Trophoblast cell (in vitro differentiated cells and primary cell): ENCODE data around the gene RAB14.

Experiments
- DNase-seq, 2 donors: peaks; one replicate each; pipeline ENCODE4 v3.0.0-alpha.2; 2016
- H2AFZ ChIP-seq: 2 replicates; pipeline ENCODE4 v1.6.1; 2013; ENCODE audit warnings: low read length, moderate library complexity, mild to moderate bottlenecking; ENCODE audit not compliant: insufficient read depth, poor library complexity
- H2AK5ac ChIP-seq: 2 replicates; pipeline ENCODE4 v1.6.1; 2013; ENCODE audit warnings: mild to moderate bottlenecking, low read length
- H2BK120ac ChIP-seq: 2 replicates; pipeline ENCODE4 v1.6.1; 2013; ENCODE audit warnings: low read length, mild to moderate bottlenecking, moderate library complexity; ENCODE audit not compliant: insufficient read depth, poor library complexity
- H2BK12ac ChIP-seq: 2 replicates; pipeline ENCODE4 v1.6.1; 2013; ENCODE audit warnings: mild to moderate bottlenecking, low read length, moderate library complexity
- H2BK5ac ChIP-seq: 2 replicates; pipeline ENCODE4 v1.6.1; 2013; ENCODE audit warnings: low read length, low read depth, moderate library complexity, mild to moderate bottlenecking; ENCODE audit not compliant: poor library complexity
- H3K14ac ChIP-seq: 2 replicates; pipeline ENCODE4 v1.6.1; 2013; ENCODE audit warnings: mild to moderate bottlenecking, low read length
- H3K18ac ChIP-seq: 2 replicates; pipeline ENCODE4 v1.6.1; 2013; ENCODE audit warnings: mild to moderate bottlenecking, low read length
- H3K23ac ChIP-seq: 2 replicates; pipeline ENCODE4 v1.6.1; 2013; ENCODE audit warnings: low read length
- H3K27ac ChIP-seq: 2 replicates; pipeline ENCODE4 v1.5.1; 2013; ENCODE audit warnings: low read depth, mild to moderate bottlenecking, inconsistent platforms, low read length, moderate library complexity
- H3K27me3 ChIP-seq: 2 replicates; pipeline ENCODE4 v1.6.1; 2013; ENCODE audit warnings: inconsistent platforms, mild to moderate bottlenecking, low read length, moderate library complexity; ENCODE audit not compliant: insufficient read depth
- H3K36me3 ChIP-seq, 2 experiments: 1 replicate in 1 of 2; 2 replicates in 1 of 2; pipeline ENCODE4 v1.6.1; 2013; ENCODE audit warnings: low read length in 2 of 2, mild to moderate bottlenecking in 2 of 2, moderate library complexity in 1 of 2; ENCODE audit not compliant: insufficient read depth in 2 of 2, control insufficient read depth in 1 of 2
- H3K4ac ChIP-seq: 2 replicates; pipeline ENCODE4 v1.6.1; 2013; ENCODE audit warnings: low read depth, mild to moderate bottlenecking, low read length, moderate library complexity
- H3K4me1 ChIP-seq, 2 experiments: 1 replicate in 1 of 2; 2 replicates in 1 of 2; pipeline ENCODE4 v1.6.1; 2013; ENCODE audit warnings: low read length in 2 of 2, mild to moderate bottlenecking in 2 of 2, moderate library complexity in 1 of 2; ENCODE audit not compliant: insufficient read depth in 2 of 2, control insufficient read depth in 1 of 2
- H3K4me2 ChIP-seq: 2 replicates; pipeline ENCODE4 v1.6.1; 2013; ENCODE audit warnings: inconsistent platforms, mild to moderate bottlenecking, low read length, moderate library complexity
- H3K4me3 ChIP-seq: 2 replicates; pipeline ENCODE4 v1.5.1; 2013; ENCODE audit warnings: mild to moderate bottlenecking, low read depth, low read length, inconsistent platforms
- H3K79me1 ChIP-seq: one replicate; pipeline ENCODE4 v1.6.1; 2013; ENCODE audit warnings: low read length
- H3K79me2 ChIP-seq: 2 replicates; pipeline ENCODE4 v1.6.1; 2013; ENCODE audit warnings: low read length, mild to moderate bottlenecking; ENCODE audit not compliant: control insufficient read depth, insufficient read depth, poor library complexity
- H3K9ac ChIP-seq: 2 replicates; pipeline ENCODE4 v1.6.1; 2013; ENCODE audit warnings: mild to moderate bottlenecking, low read length
- H3K9me3 ChIP-seq: 2 replicates; pipeline ENCODE4 v1.6.1; 2013; ENCODE audit warnings: low read depth, mild to moderate bottlenecking, control low read depth, inconsistent platforms, low read length; ENCODE audit not compliant: insufficient read depth
- H4K12ac ChIP-seq: 2 replicates; pipeline ENCODE4 v1.6.1; 2013; ENCODE audit warnings: low read depth, mild to moderate bottlenecking, low read length, moderate library complexity
- H4K8ac ChIP-seq: 2 replicates; pipeline ENCODE4 v1.6.1; 2013; ENCODE audit warnings: low read depth, mild to moderate bottlenecking, low read length, moderate library complexity
- H4K91ac ChIP-seq: one replicate; pipeline ENCODE4 v1.6.1; 2013; ENCODE audit warnings: low read depth, mild to moderate bottlenecking, low read length, moderate library complexity
- WGBS: extraction: QIAGEN DNeasy Blood & Tissue Kit; methylation state at CpG from one replicate; pipeline ENCODE4 v1.1.7; 2013; ENCODE audit warnings: missing lambda C conversion rate; ENCODE audit not compliant: insufficient read length, insufficient coverage; ENCODE audit errors: extremely low coverage; 5-methylcytosine and 5-hydroxymethylcytosine counted together

Gene RAB14

GRCh38 chr9:121140162-121140561 lies 61.5 kb downstream of the RAB14 start:
- H3K4ac ChIP-seq = no peak overlapping the region
- no peak overlapping the region for H3K27ac ChIP-seq
- no peak overlapping the region for H4K8ac ChIP-seq
- H3K4me2 ChIP-seq = no peak overlapping the region
- H3K18ac ChIP-seq = no peak overlapping the region
- H4K91ac ChIP-seq = no peak overlapping the region
- no peaks in the 10 kb centered on the region for H3K79me1 ChIP-seq
- WGBS = no CpG with 5 or more reads among the region's 1 CpG
- DNase-seq = peak in 1 of 2 donors; percentile 37
- no peak overlapping the region for H3K9ac ChIP-seq
- H2BK5ac ChIP-seq = no peak overlapping the region
- H2BK120ac ChIP-seq = no peak overlapping the region
- H2AFZ ChIP-seq = no peak overlapping the region
- H3K23ac ChIP-seq = no peak overlapping the region
- H3K79me2 ChIP-seq = no peaks in the 10 kb centered on the region
- peaks cover 0 to 12% of the 10 kb centered on the region in 2 experiments for H3K36me3 ChIP-seq
- no peak overlapping the region for H2BK12ac ChIP-seq
- H3K27me3 ChIP-seq = no peaks in the 10 kb centered on the region
- H3K4me1 ChIP-seq = no peaks in the 10 kb centered on the region
- no peak overlapping the region for H3K14ac ChIP-seq
- no peak overlapping the region for H4K12ac ChIP-seq
- H3K4me3 ChIP-seq = no peak overlapping the region
- no peak overlapping the region for H2AK5ac ChIP-seq
- no peaks in the 10 kb centered on the region for H3K9me3 ChIP-seq

GRCh38 chr9:121138973-121139372 lies 62.7 kb downstream of the RAB14 start:
- Histone ChIP-seq H3K14ac (no peak overlapping the region), H2BK12ac (no peak overlapping the region), H3K23ac (no peak overlapping the region), H3K4me2 (no peak overlapping the region), H3K79me1 (no peaks in the 10 kb centered on the region), H3K4me1 (no peaks in the 10 kb centered on the region), H3K18ac (no peak overlapping the region), H3K27ac (no peak overlapping the region), H3K79me2 (no peaks in the 10 kb centered on the region), H3K4me3 (no peak overlapping the region), H4K91ac (no peak overlapping the region), H2BK5ac (no peak overlapping the region), H3K9ac (no peak overlapping the region), H2BK120ac (no peak overlapping the region), H2AFZ (no peak overlapping the region), H4K8ac (no peak overlapping the region), H2AK5ac (no peak overlapping the region), H3K9me3 (no peaks in the 10 kb centered on the region), H3K36me3 (peaks cover 0 to 8% of the 10 kb centered on the region in 2 experiments), H4K12ac (no peak overlapping the region), H3K27me3 (no peaks in the 10 kb centered on the region), H3K4ac (no peak overlapping the region)
- peak in 1 of 2 donors; percentile 30 for DNase-seq
- WGBS = no CpG with 5 or more reads among the region's 3 CpGs

- Histone ChIP-seq H3K9ac (no peak overlapping the region), H3K36me3 (peaks cover 0 to 6% of the 10 kb centered on the region in 2 experiments), H4K12ac (no peak overlapping the region), H4K91ac (no peak overlapping the region), H3K4ac (no peak overlapping the region), H2AK5ac (no peak overlapping the region), H3K4me2 (no peak overlapping the region), H3K4me1 (no peaks in the 10 kb centered on the region), H3K14ac (no peak overlapping the region), H3K4me3 (no peak overlapping the region), H3K9me3 (no peaks in the 10 kb centered on the region), H4K8ac (no peak overlapping the region), H3K18ac (no peak overlapping the region), H2BK12ac (no peak overlapping the region), H3K27ac (no peak overlapping the region), H3K79me1 (no peaks in the 10 kb centered on the region), H2BK120ac (no peak overlapping the region), H3K79me2 (no peaks in the 10 kb centered on the region), H2BK5ac (no peak overlapping the region), H3K27me3 (no peaks in the 10 kb centered on the region), H2AFZ (no peak overlapping the region), H3K23ac (no peak overlapping the region)
- DNase-seq = no peak
These were observed 63.1 kb downstream of the RAB14 start for GRCh38 chr9:121138561-121138960.

GRCh38 chr9:121135642-121136041 lies 66.0 kb downstream of the RAB14 start:
- Histone ChIP-seq H4K8ac (no peak overlapping the region), H3K27me3 (no peaks in the 10 kb centered on the region), H3K36me3 (no peaks in the 10 kb centered on the region), H3K9me3 (no peaks in the 10 kb centered on the region), H2BK12ac (no peak overlapping the region), H4K91ac (no peak overlapping the region), H3K4me1 (no peaks in the 10 kb centered on the region), H2BK5ac (no peak overlapping the region), H3K23ac (no peak overlapping the region), H2AFZ (no peak overlapping the region), H3K4ac (no peak overlapping the region), H2AK5ac (no peak overlapping the region), H3K79me1 (no peaks in the 10 kb centered on the region), H3K4me2 (no peak overlapping the region), H3K14ac (no peak overlapping the region), H2BK120ac (no peak overlapping the region), H3K4me3 (no peak overlapping the region), H4K12ac (no peak overlapping the region), H3K18ac (no peak overlapping the region), H3K9ac (no peak overlapping the region), H3K27ac (no peak overlapping the region), H3K79me2 (no peaks in the 10 kb centered on the region)
- no peak for DNase-seq
- no CpG with 5 or more reads among the region's 2 CpGs for WGBS
